Mesenchymal stem cell (in vitro differentiated cells and primary cell): ENCODE data around the gene PNMA6E.

Experiments
- DNase-seq: peaks from one replicate; pipeline ENCODE4 v3.0.0-alpha.2; 2013
- H2AFZ ChIP-seq: one replicate; pipeline ENCODE4 v1.6.1; 2013; ENCODE audit warnings: low read depth, mild to moderate bottlenecking, control low read depth, inconsistent platforms, low read length, moderate library complexity
- H2AK5ac ChIP-seq: 2 replicates; pipeline ENCODE4 v1.6.1; 2013; ENCODE audit warnings: low read length, moderate library complexity, mild to moderate bottlenecking, inconsistent platforms; ENCODE audit not compliant: severe bottlenecking
- H2BK120ac ChIP-seq: one replicate; pipeline ENCODE4 v1.6.1; 2013; ENCODE audit warnings: low read depth, mild to moderate bottlenecking, inconsistent platforms, low read length, moderate library complexity
- H2BK12ac ChIP-seq, 2 experiments: one replicate each; pipeline ENCODE4 v1.6.1; 2013; ENCODE audit warnings: inconsistent platforms in 2 of 2, low read length in 2 of 2, mild to moderate bottlenecking in 2 of 2, moderate library complexity in 2 of 2, control low read depth in 1 of 2
- H2BK15ac ChIP-seq: one replicate; pipeline ENCODE4 v1.6.1; 2013; ENCODE audit warnings: mild to moderate bottlenecking, low read depth, inconsistent platforms; ENCODE audit not compliant: poor library complexity, severe bottlenecking
- H2BK5ac ChIP-seq: 2 replicates; pipeline ENCODE4 v1.6.1; 2013; ENCODE audit warnings: low read depth, mild to moderate bottlenecking, low read length, control low read depth, inconsistent platforms; ENCODE audit not compliant: poor library complexity, severe bottlenecking
- H3K14ac ChIP-seq, 2 experiments: one replicate each; pipeline ENCODE4 v1.6.1; 2013; ENCODE audit warnings: inconsistent platforms in 2 of 2, low read length in 2 of 2, control low read depth in 1 of 2, mild to moderate bottlenecking in 1 of 2, moderate library complexity in 1 of 2
- H3K18ac ChIP-seq, 2 experiments: one replicate each; pipeline ENCODE4 v1.6.1; 2013; ENCODE audit warnings: inconsistent platforms in 2 of 2, low read length in 2 of 2, control low read depth in 1 of 2, low read depth in 1 of 2, mild to moderate bottlenecking in 1 of 2
- H3K23ac ChIP-seq, 2 experiments: one replicate each; pipeline ENCODE4 v1.6.1; 2013; ENCODE audit warnings: inconsistent platforms in 2 of 2, low read length in 2 of 2, mild to moderate bottlenecking in 2 of 2, moderate library complexity in 2 of 2, control low read depth in 1 of 2
- H3K27ac ChIP-seq: 2 replicates; pipeline ENCODE4 v1.5.1; 2013; ENCODE audit warnings: mild to moderate bottlenecking, moderate library complexity, low read length, control low read depth, inconsistent platforms; ENCODE audit not compliant: poor library complexity, severe bottlenecking
- H3K27me3 ChIP-seq, 2 experiments: 2 replicates each; pipeline versions ENCODE4 v1.6.1 to v1.7.0; 2013; ENCODE audit warnings: low read length in 2 of 2, mild to moderate bottlenecking in 2 of 2, moderate library complexity in 2 of 2, control low read depth in 1 of 2, inconsistent platforms in 1 of 2; ENCODE audit not compliant: control insufficient read depth in 1 of 2, insufficient read depth in 1 of 2
- H3K36me3 ChIP-seq, 2 experiments: 2 replicates each; pipeline versions ENCODE4 v1.6.1 to v1.7.0; 2013; ENCODE audit warnings: low read length in 2 of 2, control low read depth in 1 of 2, inconsistent platforms in 1 of 2, low read depth in 1 of 2, mild to moderate bottlenecking in 1 of 2; ENCODE audit not compliant: insufficient read depth in 2 of 2, control insufficient read depth in 1 of 2
- H3K4ac ChIP-seq, 2 experiments: one replicate each; pipeline ENCODE4 v1.6.1; 2013; ENCODE audit warnings: inconsistent platforms in 2 of 2, low read length in 2 of 2, mild to moderate bottlenecking in 2 of 2, moderate library complexity in 2 of 2, control low read depth in 1 of 2, low read depth in 1 of 2
- H3K4me1 ChIP-seq: 2 replicates; pipeline ENCODE4 v1.6.1; 2013; ENCODE audit warnings: low read depth, low read length, control low read depth; ENCODE audit not compliant: control insufficient read depth, insufficient read depth
- H3K4me2 ChIP-seq: 2 replicates; pipeline ENCODE4 v1.6.1; 2013; ENCODE audit warnings: low read length, mild to moderate bottlenecking, inconsistent platforms; ENCODE audit not compliant: poor library complexity, severe bottlenecking
- H3K4me3 ChIP-seq, 2 experiments: 2 replicates each; pipeline versions ENCODE4 v1.5.1 to v1.7.0; 2013; ENCODE audit warnings: low read length in 2 of 2, mild to moderate bottlenecking in 2 of 2, control low read depth in 1 of 2, low read depth in 1 of 2; ENCODE audit not compliant: insufficient read depth in 1 of 2
- H3K79me1 ChIP-seq: replicated peaks from 2 replicates; pipeline ENCODE4 v1.6.1; 2013; ENCODE audit warnings: mild to moderate bottlenecking, control low read depth, low read length, inconsistent platforms; ENCODE audit not compliant: poor library complexity, severe bottlenecking
- H3K9ac ChIP-seq: 2 replicates; pipeline ENCODE4 v1.7.0; 2013; ENCODE audit warnings: mild to moderate bottlenecking, low read length, moderate library complexity
- H3K9me3 ChIP-seq: 2 replicates; pipeline ENCODE4 v1.7.0; 2013; ENCODE audit warnings: mild to moderate bottlenecking, low read length; ENCODE audit not compliant: control insufficient read depth
- H4K8ac ChIP-seq: one replicate; pipeline ENCODE4 v1.6.1; 2013; ENCODE audit warnings: inconsistent platforms, mild to moderate bottlenecking, low read length, moderate library complexity
- H4K91ac ChIP-seq: one replicate; pipeline ENCODE4 v1.6.1; 2013; ENCODE audit warnings: mild to moderate bottlenecking, low read length, inconsistent platforms
- WGBS: methylation state at CpG from one replicate; pipeline ENCODE4 v1.1.7; 2013; ENCODE audit warnings: mixed read lengths; 5-methylcytosine and 5-hydroxymethylcytosine counted together

Gene PNMA6E

GRCh38 chrX:153417637-153418036 is 16.5 kb upstream of the PNMA6E start:
- WGBS, result 80% methylated on average over 8 of the region's 8 CpGs

GRCh38 chrX:153416781-153417450 is 15.8 kb upstream of the PNMA6E start:
- Histone ChIP-seq H4K91ac (no peak overlapping the region), H3K4me2 (no peak overlapping the region), H4K8ac (no peak overlapping the region), H2BK5ac (no peak overlapping the region), H3K4me3 (no peak overlapping the region), H2AFZ (no peak overlapping the region), H3K4ac (no peak overlapping the region), H3K18ac (no peak overlapping the region), H3K79me1 (no peaks in the 10 kb centered on the region), H3K27me3 (peaks cover 20 to 76% of the 10 kb centered on the region in 2 experiments), H3K36me3 (no peaks in the 10 kb centered on the region), H3K9me3 (no peaks in the 10 kb centered on the region), H3K14ac (no peak overlapping the region), H2BK12ac (no peak overlapping the region), H2BK15ac (no peak overlapping the region), H3K9ac (no peak overlapping the region), H3K4me1 (peaks cover 2% of the 10 kb centered on the region), H2AK5ac (no peak overlapping the region), H3K27ac (no peak overlapping the region), H3K23ac (no peak overlapping the region), H2BK120ac (no peak overlapping the region)
- no peak for DNase-seq
- 75% methylated on average over 10 of the region's 12 CpGs for WGBS

More at GRCh38 chrX:153417637-153418036, 16.5 kb upstream of the PNMA6E start:
- Histone ChIP-seq H4K8ac (no peak overlapping the region), H3K36me3 (no peaks in the 10 kb centered on the region), H2AK5ac (no peak overlapping the region), H3K79me1 (no peaks in the 10 kb centered on the region), H3K4me2 (no peak overlapping the region), H2BK15ac (no peak overlapping the region), H3K9me3 (no peaks in the 10 kb centered on the region), H2BK5ac (no peak overlapping the region), H3K23ac (no peak overlapping the region), H3K18ac (no peak overlapping the region), H4K91ac (no peak overlapping the region), H2BK120ac (no peak overlapping the region), H3K4me1 (peaks cover 2% of the 10 kb centered on the region), H3K9ac (no peak overlapping the region), H3K4ac (no peak overlapping the region), H3K4me3 (no peak overlapping the region), H3K27ac (no peak overlapping the region), H2AFZ (no peak overlapping the region), H3K14ac (no peak overlapping the region), H3K27me3 (peaks cover 13 to 71% of the 10 kb centered on the region in 2 experiments), H2BK12ac (no peak overlapping the region)
- no peak for DNase-seq

DNA sequence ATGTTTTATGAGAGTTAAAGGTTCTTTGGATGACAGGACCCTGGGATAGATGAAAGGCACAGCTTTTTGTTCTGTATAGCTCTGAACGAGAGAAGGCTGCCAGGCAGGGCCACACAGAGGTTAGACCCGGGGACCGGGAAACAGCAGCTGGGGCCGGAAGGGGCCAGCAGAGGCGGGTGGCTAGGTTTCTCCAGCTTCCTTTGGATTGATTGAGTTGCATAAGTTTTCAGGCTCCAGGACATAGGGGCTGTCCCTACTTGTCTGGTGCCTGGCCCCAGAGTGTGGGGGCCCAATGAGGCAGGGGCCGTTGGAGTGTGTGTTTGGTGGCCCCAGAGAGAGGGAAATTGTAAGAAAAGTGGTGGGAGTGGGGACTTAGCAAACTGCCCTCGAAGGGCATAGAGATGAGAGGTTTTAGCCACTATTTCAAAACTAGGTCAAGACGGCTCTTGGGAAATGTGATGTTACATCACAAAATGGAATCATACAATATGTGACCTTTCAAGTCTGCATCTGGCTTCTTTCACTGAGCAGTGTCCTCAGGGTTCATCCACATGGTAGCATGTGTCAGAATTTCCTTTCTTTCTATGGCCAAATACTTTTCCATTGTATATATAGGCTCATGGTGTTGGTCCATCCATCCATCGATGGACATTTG is 13.8 kb upstream of the PNMA6E start:
- no peak overlapping the region for H2BK15ac ChIP-seq
- H2BK12ac ChIP-seq, result no peak overlapping the region
- no peak overlapping the region for H3K14ac ChIP-seq
- no peak overlapping the region for H3K4ac ChIP-seq
- no peak overlapping the region for H2AFZ ChIP-seq
- H2BK5ac ChIP-seq, result no peak overlapping the region
- no peaks in the 10 kb centered on the region for H3K36me3 ChIP-seq
- DNase-seq, result peak; percentile 46
- 82% methylated on average over 7 of the region's 9 CpGs for WGBS
- H3K27me3 ChIP-seq, result peaks cover 31 to 87% of the 10 kb centered on the region in 2 experiments
- H3K18ac ChIP-seq, result no peak overlapping the region
- peaks cover 2% of the 10 kb centered on the region for H3K4me1 ChIP-seq
- no peak overlapping the region for H4K8ac ChIP-seq
- H3K9me3 ChIP-seq, result no peaks in the 10 kb centered on the region
- H3K4me3 ChIP-seq, result no peak overlapping the region
- no peak overlapping the region for H3K4me2 ChIP-seq
- no peak overlapping the region for H3K27ac ChIP-seq
- no peak overlapping the region for H2AK5ac ChIP-seq
- H4K91ac ChIP-seq, result no peak overlapping the region
- no peaks in the 10 kb centered on the region for H3K79me1 ChIP-seq
- no peak overlapping the region for H3K23ac ChIP-seq
- no peak overlapping the region for H2BK120ac ChIP-seq
- H3K9ac ChIP-seq, result no peak overlapping the region

GRCh38 chrX:153413731-153414130 is 12.6 kb upstream of the PNMA6E start:
- DNase-seq, result no peak
- H3K14ac ChIP-seq, result no peak overlapping the region
- H2BK12ac ChIP-seq, result no peak overlapping the region
- peaks cover 31 to 74% of the 10 kb centered on the region in 2 experiments for H3K27me3 ChIP-seq
- H2AK5ac ChIP-seq, result no peak overlapping the region
- H3K4ac ChIP-seq, result no peak overlapping the region
- no peak overlapping the region for H2BK15ac ChIP-seq
- H3K9ac ChIP-seq, result no peak overlapping the region
- H3K36me3 ChIP-seq, result no peaks in the 10 kb centered on the region
- no peak overlapping the region for H2AFZ ChIP-seq
- no peak overlapping the region for H2BK5ac ChIP-seq
- H3K9me3 ChIP-seq, result no peaks in the 10 kb centered on the region
- peaks cover 2% of the 10 kb centered on the region for H3K4me1 ChIP-seq
- no peak overlapping the region for H4K91ac ChIP-seq
- H4K8ac ChIP-seq, result no peak overlapping the region
- H3K18ac ChIP-seq, result no peak overlapping the region
- H3K27ac ChIP-seq, result no peak overlapping the region
- H3K23ac ChIP-seq, result no peak overlapping the region
- no peaks in the 10 kb centered on the region for H3K79me1 ChIP-seq
- H3K4me2 ChIP-seq, result no peak overlapping the region
- no peak overlapping the region for H3K4me3 ChIP-seq
- no peak overlapping the region for H2BK120ac ChIP-seq
- WGBS, result 85% methylated on average over 3 of the region's 11 CpGs
